Measurements from ENCODE around the gene GCG.

The GCG gene

DNA sequence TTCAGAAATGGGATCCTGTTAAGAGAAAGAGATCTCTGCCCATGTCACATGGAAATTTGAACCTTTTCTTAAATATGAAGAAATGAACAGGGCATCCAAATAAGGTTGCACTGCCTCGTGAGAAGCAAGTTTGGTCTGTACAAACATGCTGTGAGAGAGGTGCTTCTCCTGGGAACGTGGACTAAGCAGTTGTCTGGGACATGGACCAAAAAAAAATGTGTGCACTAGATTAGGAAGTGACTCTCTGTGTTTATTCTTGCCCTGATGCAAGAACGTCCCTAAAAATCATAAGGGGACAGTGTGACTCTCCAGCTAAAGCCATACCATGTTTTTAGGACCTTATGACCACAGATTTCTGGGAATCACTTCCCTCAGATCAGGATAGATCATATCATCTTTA, 23.7 kb upstream of the GCG start:
- in situ Hi-C loops (cut with MboI; ENCODE audit: low sequenced_read_pairs, unreplicated experiment) = no loop called here
- DNase-seq (ENCODE audit: low spot score) = no peak
- TF ChIP-seq, protein P1, sequence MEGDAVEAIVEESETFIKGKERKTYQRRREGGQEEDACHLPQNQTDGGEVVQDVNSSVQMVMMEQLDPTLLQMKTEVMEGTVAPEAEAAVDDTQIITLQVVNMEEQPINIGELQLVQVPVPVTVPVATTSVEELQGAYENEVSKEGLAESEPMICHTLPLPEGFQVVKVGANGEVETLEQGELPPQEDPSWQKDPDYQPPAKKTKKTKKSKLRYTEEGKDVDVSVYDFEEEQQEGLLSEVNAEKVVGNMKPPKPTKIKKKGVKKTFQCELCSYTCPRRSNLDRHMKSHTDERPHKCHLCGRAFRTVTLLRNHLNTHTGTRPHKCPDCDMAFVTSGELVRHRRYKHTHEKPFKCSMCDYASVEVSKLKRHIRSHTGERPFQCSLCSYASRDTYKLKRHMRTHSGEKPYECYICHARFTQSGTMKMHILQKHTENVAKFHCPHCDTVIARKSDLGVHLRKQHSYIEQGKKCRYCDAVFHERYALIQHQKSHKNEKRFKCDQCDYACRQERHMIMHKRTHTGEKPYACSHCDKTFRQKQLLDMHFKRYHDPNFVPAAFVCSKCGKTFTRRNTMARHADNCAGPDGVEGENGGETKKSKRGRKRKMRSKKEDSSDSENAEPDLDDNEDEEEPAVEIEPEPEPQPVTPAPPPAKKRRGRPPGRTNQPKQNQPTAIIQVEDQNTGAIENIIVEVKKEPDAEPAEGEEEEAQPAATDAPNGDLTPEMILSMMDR (IDR thresholded peaks at IDR 0.05; ENCODE audit: borderline replicate concordance, control extremely low read depth, extremely low read depth, insufficient read depth, missing control alignments) = no peak

DNA sequence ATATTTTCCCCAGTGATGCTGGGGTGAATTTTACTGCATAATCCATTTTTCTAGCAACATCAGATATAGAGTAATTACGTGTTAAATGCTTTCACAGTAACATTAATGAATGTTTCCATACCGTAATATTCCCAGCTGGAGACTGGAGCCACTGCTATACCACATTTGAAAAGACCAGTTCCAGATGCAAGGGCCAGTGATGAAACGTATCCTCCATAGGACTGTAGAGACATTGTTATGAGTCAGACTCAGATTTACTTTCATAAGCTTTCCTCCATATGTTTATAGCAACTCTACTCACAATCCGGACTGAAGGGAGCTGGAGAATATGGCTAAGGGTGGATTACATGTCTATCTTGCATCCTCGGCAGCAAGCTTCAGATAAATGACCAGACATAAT, 22.7 kb upstream of the GCG start:
- in situ Hi-C loops (cut with MboI; ENCODE audit: low sequenced_read_pairs, unreplicated experiment) = no loop called here
- TF ChIP-seq, protein P1 (IDR thresholded peaks at IDR 0.05; ENCODE audit: borderline replicate concordance, control extremely low read depth, extremely low read depth, insufficient read depth, missing control alignments) = no peak
- no peak for DNase-seq (ENCODE audit: low spot score)

DNA sequence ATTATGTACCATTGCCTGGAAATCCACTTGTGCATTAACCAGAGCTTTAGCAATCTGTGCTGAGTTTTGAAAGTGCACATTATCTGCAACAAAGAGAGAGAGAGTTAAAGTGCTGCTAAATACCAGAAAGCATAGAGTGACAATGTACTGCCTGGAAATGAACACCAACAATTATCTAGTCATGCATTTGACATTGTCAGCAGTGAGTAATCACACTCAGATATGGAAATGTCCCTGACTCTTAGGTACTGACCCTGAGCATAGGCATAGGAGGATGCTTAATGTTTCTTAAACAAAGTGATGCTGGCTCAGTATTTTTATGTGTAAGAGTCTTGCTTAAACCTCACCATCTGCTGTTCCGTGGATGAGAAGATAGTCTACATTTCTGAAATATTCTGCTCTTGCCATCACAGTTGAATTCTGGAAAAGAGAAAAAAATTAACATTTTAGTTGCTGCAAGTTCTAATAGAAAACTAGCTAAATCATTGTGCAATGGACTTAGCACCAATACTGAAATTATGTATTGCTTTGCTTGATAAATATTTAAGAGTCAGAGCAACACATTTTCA, 20.8 kb upstream of the GCG start:
- no peak for DNase-seq (ENCODE audit: low spot score)
- in situ Hi-C loops (cut with MboI; ENCODE audit: low sequenced_read_pairs, unreplicated experiment) = no loop called here
- TF ChIP-seq, protein P1 (IDR thresholded peaks at IDR 0.05; ENCODE audit: borderline replicate concordance, control extremely low read depth, extremely low read depth, insufficient read depth, missing control alignments) = no peak

DNA sequence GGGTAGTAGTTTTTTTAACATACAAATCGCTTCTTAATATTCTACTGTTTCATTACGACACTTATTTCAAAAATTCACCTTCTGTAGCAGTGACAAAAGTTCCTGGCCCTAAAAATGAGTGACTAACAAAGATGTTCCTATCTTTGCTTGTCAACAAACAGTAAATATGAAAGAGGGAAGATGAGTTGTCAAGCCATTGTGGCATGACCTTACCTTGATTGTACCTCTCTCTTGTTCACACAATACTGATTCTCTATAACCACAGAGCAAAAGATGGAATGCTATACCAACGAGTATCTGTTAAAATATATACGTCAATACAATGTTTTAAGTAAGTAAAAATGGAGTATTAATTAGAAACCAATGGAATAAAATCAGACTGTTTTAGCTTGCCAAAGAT, 14.7 kb upstream of the GCG start:
- in situ Hi-C loops (cut with MboI; ENCODE audit: low sequenced_read_pairs, unreplicated experiment) = no loop called here
- TF ChIP-seq, protein P1 (IDR thresholded peaks at IDR 0.05; ENCODE audit: borderline replicate concordance, control extremely low read depth, extremely low read depth, insufficient read depth, missing control alignments) = no peak
- DNase-seq (ENCODE audit: low spot score) = no peak

DNA sequence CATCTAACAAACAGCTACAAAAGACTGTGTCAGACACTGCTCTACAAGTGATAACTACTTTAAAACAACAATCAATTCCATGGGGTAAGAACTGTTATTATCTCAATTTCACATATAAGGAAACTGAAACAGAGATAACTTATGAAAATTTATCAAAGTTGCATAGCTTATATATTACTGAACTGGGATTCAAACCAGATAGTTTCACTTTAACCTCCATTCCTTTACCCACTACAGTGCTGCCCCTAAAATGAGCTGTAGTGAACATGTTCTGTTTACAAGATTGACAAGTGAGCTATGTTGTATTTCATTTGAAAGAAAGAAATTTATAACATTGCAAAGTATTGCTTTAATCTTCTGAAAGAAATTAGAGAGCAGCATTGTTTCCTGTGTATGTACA, 14.1 kb upstream of the GCG start:
- TF ChIP-seq, protein P1 (IDR thresholded peaks at IDR 0.05; ENCODE audit: borderline replicate concordance, control extremely low read depth, extremely low read depth, insufficient read depth, missing control alignments) = no peak
- DNase-seq (ENCODE audit: low spot score) = no peak
- in situ Hi-C loops (cut with MboI; ENCODE audit: low sequenced_read_pairs, unreplicated experiment) = no loop called here

DNA sequence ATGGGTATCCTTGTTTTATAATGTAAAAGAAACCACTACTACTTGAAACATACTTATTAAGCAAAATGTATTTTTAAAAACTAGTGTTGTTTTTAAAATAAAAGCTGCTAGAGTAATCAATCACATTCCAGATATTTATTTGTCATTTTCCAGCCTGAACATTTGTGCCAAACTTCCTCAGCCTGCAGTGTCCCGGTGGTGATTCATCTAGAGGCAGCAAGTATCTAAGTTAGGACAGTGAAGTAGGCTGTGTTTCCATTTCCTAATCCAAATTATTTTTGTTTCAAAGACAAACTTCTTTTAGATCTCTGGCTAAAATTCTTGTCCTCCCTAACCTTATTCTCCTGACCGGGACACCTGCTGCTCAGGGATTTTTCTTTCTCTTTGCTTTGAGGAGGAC, 12.8 kb upstream of the GCG start:
- TF ChIP-seq, protein P1 (IDR thresholded peaks at IDR 0.05; ENCODE audit: borderline replicate concordance, control extremely low read depth, extremely low read depth, insufficient read depth, missing control alignments) = no peak
- in situ Hi-C loops (cut with MboI; ENCODE audit: low sequenced_read_pairs, unreplicated experiment) = no loop called here
- no peak for DNase-seq (ENCODE audit: low spot score)

DNA sequence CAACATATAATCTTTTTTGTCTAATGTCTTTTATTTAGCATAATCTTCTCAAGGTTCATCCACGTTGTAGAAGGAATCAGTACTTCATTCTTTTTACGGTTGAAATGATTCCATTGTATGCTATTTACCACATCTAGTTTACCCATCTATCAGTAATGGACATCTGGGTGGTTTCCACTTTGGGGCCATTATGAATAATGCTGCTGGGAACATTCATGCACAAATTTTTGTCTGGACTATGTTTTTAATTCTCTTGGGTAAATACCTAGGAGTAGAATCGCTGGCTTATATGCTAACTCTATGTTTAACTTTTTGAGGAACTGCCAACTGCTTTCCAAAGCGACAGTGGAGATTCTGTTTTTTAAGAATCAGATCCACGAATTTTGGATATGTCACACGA, 7.4 kb upstream of the GCG start:
- in situ Hi-C loops (cut with MboI; ENCODE audit: low sequenced_read_pairs, unreplicated experiment) = no loop called here
- TF ChIP-seq, protein P1 (IDR thresholded peaks at IDR 0.05; ENCODE audit: borderline replicate concordance, control extremely low read depth, extremely low read depth, insufficient read depth, missing control alignments) = no peak
- no peak for DNase-seq (ENCODE audit: low spot score)

Measured in GM13976 (cell line).